ENCODE results near the gene MAP4K3.

- TF ChIP-seq POLR2A (IDR thresholded peaks at IDR 0.05) (no peak), CTCF (IDR thresholded peaks at IDR 0.05) (no peak)
These were observed 10.4 kb upstream of the MAP4K3 start for GRCh38 chr2:39447266-39448168.

Measured in heart left ventricle (tissue), 13 donors.